Measurements from ENCODE around the gene FBXO39.
"Not testable (repeated sequence)": the region's sequence is repeated elsewhere in the genome, so short reads cannot be mapped to it uniquely, and the experiment has no call there.

FBXO39 gene

GRCh38 chr17:6812295-6812694 is 36.3 kb downstream of the FBXO39 start:
- no peaks in the 10 kb centered on the region for H3K27me3 ChIP-seq (ENCODE audit: insufficient read depth, poor library complexity, severe bottlenecking)
- H3K4me3 ChIP-seq (replicated peaks; ENCODE audit: insufficient read depth, low read length), result no peak overlapping the region
- no peak for TF ChIP-seq SPI1 (IDR thresholded peaks at IDR 0.05; ENCODE audit: borderline replicate concordance, low read depth)
- no peak for TF ChIP-seq GABPA (IDR thresholded peaks at IDR 0.05; ENCODE audit: low read depth)
- no peak overlapping the region for H3K27ac ChIP-seq (replicated peaks)
- DNase-seq (ENCODE audit: low read depth in 1 of 2, low spot score in 1 of 2), result no peak

GRCh38 chr17:6815775-6816174 is 39.8 kb downstream of the FBXO39 start:
- no peak for DNase-seq (ENCODE audit: low read depth in 1 of 2, low spot score in 1 of 2)
- TF ChIP-seq SPI1 (IDR thresholded peaks at IDR 0.05; ENCODE audit: borderline replicate concordance, low read depth), result no peak
- TF ChIP-seq POLR2AphosphoS5 (IDR thresholded peaks at IDR 0.05; ENCODE audit: low read depth), result no peak
- TF ChIP-seq GABPA (IDR thresholded peaks at IDR 0.05; ENCODE audit: low read depth), result no peak
- TF ChIP-seq REST (IDR thresholded peaks at IDR 0.05; ENCODE audit: insufficient replicate concordance, low read depth), result no peak
- no peak for TF ChIP-seq CTCF (IDR thresholded peaks at IDR 0.05; ENCODE audit: insufficient read depth, low read length)
- Histone ChIP-seq H3K27ac (replicated peaks) (no peak overlapping the region), H3K27me3 (ENCODE audit: insufficient read depth, poor library complexity, severe bottlenecking) (no peaks in the 10 kb centered on the region), H3K4me3 (replicated peaks; ENCODE audit: insufficient read depth, low read length) (no peak overlapping the region)

GRCh38 chr17:6816368-6816767 is 40.4 kb downstream of the FBXO39 start:
- not testable (repeated sequence) for DNase-seq (ENCODE audit: low read depth in 1 of 2, low spot score in 1 of 2); H3K4me3 ChIP-seq (replicated peaks; ENCODE audit: insufficient read depth, low read length); H3K27me3 ChIP-seq (ENCODE audit: insufficient read depth, poor library complexity, severe bottlenecking); H3K27ac ChIP-seq (replicated peaks)

GRCh38 chr17:6818938-6819337 is 42.9 kb downstream of the FBXO39 start:
- no peak overlapping the region for H3K27ac ChIP-seq (replicated peaks)
- no peak for TF ChIP-seq CTCF (IDR thresholded peaks at IDR 0.05; ENCODE audit: insufficient read depth, low read length)
- no peak for TF ChIP-seq REST (IDR thresholded peaks at IDR 0.05; ENCODE audit: insufficient replicate concordance, low read depth)
- no peak for TF ChIP-seq SPI1 (IDR thresholded peaks at IDR 0.05; ENCODE audit: borderline replicate concordance, low read depth)
- no peak for TF ChIP-seq POLR2AphosphoS5 (IDR thresholded peaks at IDR 0.05; ENCODE audit: low read depth)
- TF ChIP-seq GABPA (IDR thresholded peaks at IDR 0.05; ENCODE audit: low read depth), result no peak
- no peaks in the 10 kb centered on the region for H3K27me3 ChIP-seq (ENCODE audit: insufficient read depth, poor library complexity, severe bottlenecking)
- no peak for DNase-seq (ENCODE audit: low read depth in 1 of 2, low spot score in 1 of 2)
- H3K4me3 ChIP-seq (replicated peaks; ENCODE audit: insufficient read depth, low read length), result no peak overlapping the region

- TF ChIP-seq CTCF (IDR thresholded peaks at IDR 0.05; ENCODE audit: insufficient read depth, low read length) (no peak), SPI1 (IDR thresholded peaks at IDR 0.05; ENCODE audit: borderline replicate concordance, low read depth) (no peak), REST (IDR thresholded peaks at IDR 0.05; ENCODE audit: insufficient replicate concordance, low read depth) (no peak), POLR2AphosphoS5 (IDR thresholded peaks at IDR 0.05; ENCODE audit: low read depth) (no peak), GABPA (IDR thresholded peaks at IDR 0.05; ENCODE audit: low read depth) (no peak)
- Histone ChIP-seq H3K27ac (replicated peaks) (no peak overlapping the region), H3K4me3 (replicated peaks; ENCODE audit: insufficient read depth, low read length) (no peak overlapping the region), H3K27me3 (ENCODE audit: insufficient read depth, poor library complexity, severe bottlenecking) (no peaks in the 10 kb centered on the region)
- DNase-seq (ENCODE audit: low read depth in 1 of 2, low spot score in 1 of 2), result no peak
Observed at GRCh38 chr17:6823011-6823442, 47.0 kb downstream of the FBXO39 start.

Measured in HL-60 (cell line).